Measurements from ENCODE around the gene GIMAP4. TPM values are rescaled to one million over a fixed set of nuclear protein-coding genes. Genes with fewer than 3 reads are reported as not detected.

GIMAP4 gene
- total RNA-seq, 2 experiments from 2014 or later: not detected

DNA sequence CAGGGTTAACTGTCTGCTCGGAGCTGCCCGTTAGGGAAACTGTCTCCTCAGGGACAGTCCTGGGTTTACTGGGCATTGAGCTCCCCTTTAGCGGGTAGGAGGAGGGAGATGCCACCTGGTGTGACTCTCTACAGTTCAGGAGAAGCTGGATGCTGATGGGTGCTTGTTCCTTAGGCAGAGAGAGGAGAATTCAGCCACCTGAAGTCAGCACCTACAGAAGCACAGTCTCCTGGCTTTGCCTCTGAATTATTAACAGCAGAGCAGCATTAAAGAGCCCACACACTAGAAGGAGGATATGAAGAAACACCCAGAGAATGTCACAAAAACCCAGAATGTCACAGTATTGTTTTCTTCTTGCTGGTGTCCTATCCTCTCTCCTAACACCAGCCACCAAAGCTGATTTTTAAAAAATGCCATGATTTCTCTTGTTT lies 696 bp downstream of the GIMAP4 start:
- ChIA-PET POLR2A (no interaction called here), CTCF (ENCODE audit: unreplicated experiment) (no interaction called here)
- H3K36me3 ChIP-seq (ENCODE audit: insufficient read depth, low read length): no peaks in the 10 kb centered on the region
- no peaks in the 10 kb centered on the region for H3K79me2 ChIP-seq (ENCODE audit: insufficient read depth, low read depth, low read length)
- intact Hi-C loops (cut with micrococcal nuclease; ENCODE audit: unreplicated experiment): no loop called here
- no peak overlapping the region for H3K4me3 ChIP-seq (ENCODE audit: low read depth, low read length, poor library complexity, severe bottlenecking)
- no peak overlapping the region for H2AFZ ChIP-seq (ENCODE audit: low read length)
- no peaks in the 10 kb centered on the region for H3K9me2 ChIP-seq (ENCODE audit: insufficient read depth, low read length)
- no peak overlapping the region for H3K4me2 ChIP-seq (ENCODE audit: low read length)
- no peaks in the 10 kb centered on the region for H3K9me3 ChIP-seq (ENCODE audit: low read length)
- DNase-seq (ENCODE audit: low spot score): no peak
- no peak for TF ChIP-seq CTCF (conservative IDR thresholded peaks at IDR 0.05; ENCODE audit: low read length)
- TF ChIP-seq EZH2phosphoT487 (IDR thresholded peaks at IDR 0.05; ENCODE audit: borderline replicate concordance, low read depth, low read length): no peak
- no peaks in the 10 kb centered on the region for H4K20me1 ChIP-seq (ENCODE audit: insufficient read depth, low read length)
- no peak overlapping the region for H3K27ac ChIP-seq (ENCODE audit: low read depth, low read length, poor library complexity, severe bottlenecking)
- no peaks in the 10 kb centered on the region for H3K4me1 ChIP-seq (ENCODE audit: insufficient read depth, low read length, poor library complexity, severe bottlenecking)
- BruUV-seq (replicated peaks): no TSS peak

DNA sequence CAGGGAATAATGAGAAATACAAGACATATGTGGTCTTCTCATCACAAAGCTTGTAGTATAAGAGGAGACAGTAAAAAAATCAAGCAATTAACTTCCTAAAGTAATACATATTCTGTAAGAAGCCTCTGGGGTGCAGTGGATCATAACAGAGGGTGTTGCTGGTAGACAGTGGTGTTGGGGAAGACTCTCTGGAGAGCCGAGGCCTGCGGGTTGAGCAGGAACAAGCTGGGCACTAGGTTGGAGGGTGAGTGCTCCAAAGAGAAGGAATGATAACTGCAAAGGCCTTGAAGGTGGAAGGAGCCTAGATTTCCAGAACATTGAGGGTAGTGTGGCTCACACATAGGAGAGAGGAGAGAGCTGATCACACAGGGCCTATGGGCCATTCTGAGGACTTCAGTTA lies 1.5 kb downstream of the GIMAP4 start:
- H3K36me3 ChIP-seq (ENCODE audit: insufficient read depth, low read length): no peaks in the 10 kb centered on the region
- H3K79me2 ChIP-seq (ENCODE audit: insufficient read depth, low read depth, low read length): no peaks in the 10 kb centered on the region
- intact Hi-C loops (cut with micrococcal nuclease; ENCODE audit: unreplicated experiment): no loop called here
- H2AFZ ChIP-seq (ENCODE audit: low read length): no peak overlapping the region
- CTCF ChIA-PET (ENCODE audit: unreplicated experiment): no interaction called here
- POLR2A ChIA-PET: interaction anchor here (0.6 kb wide), 1 partner anchor 65 kb away, joined by 4 read pairs; no protein-coding TSS in a partner anchor
- H3K27ac ChIP-seq (ENCODE audit: low read depth, low read length, poor library complexity, severe bottlenecking): no peak overlapping the region
- no TSS peak for BruUV-seq (replicated peaks)
- no peak for DNase-seq (ENCODE audit: low spot score)
- H4K20me1 ChIP-seq (ENCODE audit: insufficient read depth, low read length): no peaks in the 10 kb centered on the region
- H3K4me2 ChIP-seq (ENCODE audit: low read length): no peak overlapping the region
- no peak overlapping the region for H3K4me3 ChIP-seq (ENCODE audit: low read depth, low read length, poor library complexity, severe bottlenecking)
- TF ChIP-seq EZH2phosphoT487 (IDR thresholded peaks at IDR 0.05; ENCODE audit: borderline replicate concordance, low read depth, low read length) (no peak), CTCF (conservative IDR thresholded peaks at IDR 0.05; ENCODE audit: low read length) (no peak)
- H3K9me3 ChIP-seq (ENCODE audit: low read length): no peaks in the 10 kb centered on the region
- no peaks in the 10 kb centered on the region for H3K9me2 ChIP-seq (ENCODE audit: insufficient read depth, low read length)
- no peaks in the 10 kb centered on the region for H3K4me1 ChIP-seq (ENCODE audit: insufficient read depth, low read length, poor library complexity, severe bottlenecking)

DNA sequence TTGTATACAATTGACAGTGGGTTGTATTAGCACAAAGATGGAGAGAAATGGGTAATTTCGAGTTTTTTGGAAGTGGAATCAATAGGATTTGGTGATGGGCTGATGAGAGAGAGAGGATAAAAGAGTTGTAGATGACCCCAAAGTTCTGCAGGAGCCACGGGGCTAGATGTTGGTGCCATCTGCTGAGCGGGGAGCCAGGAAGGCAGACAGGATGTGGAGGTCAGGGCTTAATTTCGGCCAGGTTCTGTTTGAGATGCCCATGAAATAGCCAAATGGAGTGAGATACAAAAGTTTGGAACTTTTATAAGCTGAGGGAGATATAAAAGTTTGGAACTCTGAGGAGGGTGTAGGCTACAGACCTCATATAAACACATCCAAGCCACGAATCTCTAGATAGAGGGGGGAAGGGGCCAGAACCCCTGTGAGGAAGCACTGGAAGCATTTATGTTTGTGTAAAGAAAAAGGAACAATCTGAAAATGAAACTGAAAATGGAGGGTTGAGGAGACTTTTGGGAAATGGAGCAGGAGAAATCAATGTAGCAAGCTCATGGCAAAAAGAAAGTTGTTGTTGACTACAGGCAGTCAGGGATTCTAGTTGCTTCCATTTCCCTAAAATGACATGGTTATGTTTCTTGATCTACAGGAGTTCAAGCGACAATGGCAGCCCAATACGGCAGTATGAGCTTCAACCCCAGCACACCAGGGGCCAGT lies 2.2 kb downstream of the GIMAP4 start:
- Histone ChIP-seq H4K20me1 (ENCODE audit: insufficient read depth, low read length) (no peaks in the 10 kb centered on the region), H3K9me2 (ENCODE audit: insufficient read depth, low read length) (no peaks in the 10 kb centered on the region), H3K27ac (ENCODE audit: low read depth, low read length, poor library complexity, severe bottlenecking) (no peak overlapping the region), H3K4me1 (ENCODE audit: insufficient read depth, low read length, poor library complexity, severe bottlenecking) (no peaks in the 10 kb centered on the region), H3K9me3 (ENCODE audit: low read length) (no peaks in the 10 kb centered on the region), H3K4me3 (ENCODE audit: low read depth, low read length, poor library complexity, severe bottlenecking) (no peak overlapping the region), H2AFZ (ENCODE audit: low read length) (no peak overlapping the region), H3K4me2 (ENCODE audit: low read length) (no peak overlapping the region), H3K79me2 (ENCODE audit: insufficient read depth, low read depth, low read length) (no peaks in the 10 kb centered on the region), H3K36me3 (ENCODE audit: insufficient read depth, low read length) (no peaks in the 10 kb centered on the region)
- intact Hi-C loops (cut with micrococcal nuclease; ENCODE audit: unreplicated experiment): no loop called here
- ChIA-PET CTCF (ENCODE audit: unreplicated experiment) (no interaction called here), POLR2A (interaction anchor here (0.6 kb wide), 1 partner anchor 64 kb away, joined by 4 read pairs; no protein-coding TSS in a partner anchor)
- BruUV-seq (replicated peaks): no TSS peak
- TF ChIP-seq EZH2phosphoT487 (IDR thresholded peaks at IDR 0.05; ENCODE audit: borderline replicate concordance, low read depth, low read length) (no peak), CTCF (conservative IDR thresholded peaks at IDR 0.05; ENCODE audit: low read length) (no peak)
- DNase-seq (ENCODE audit: low spot score): no peak
